Muscle layer of colon (tissue), 2 donors: ENCODE data around the gene TRAM2.

Source experiments
- H3K27ac ChIP-seq: one replicate; pipeline ENCODE4 v1.7.0; 2013; ENCODE audit warnings: low read depth, mild to moderate bottlenecking, low read length, moderate library complexity
- H3K27me3 ChIP-seq, 2 donors: one replicate each; pipeline ENCODE4 v1.7.0; 2013; ENCODE audit warnings: low read length in 2 of 2, mild to moderate bottlenecking in 2 of 2; ENCODE audit not compliant: insufficient read depth in 2 of 2, control insufficient read depth in 1 of 2
- H3K36me3 ChIP-seq: one replicate; pipeline ENCODE4 v1.7.0; 2013; ENCODE audit warnings: mild to moderate bottlenecking, low read length; ENCODE audit not compliant: insufficient read depth
- H3K4me1 ChIP-seq: one replicate; pipeline ENCODE4 v1.7.0; 2013; ENCODE audit warnings: mild to moderate bottlenecking, low read length; ENCODE audit not compliant: insufficient read depth
- H3K4me3 ChIP-seq, 2 donors: one replicate each; pipeline ENCODE4 v1.7.0; 2013; ENCODE audit warnings: low read length in 2 of 2, low read depth in 1 of 2, mild to moderate bottlenecking in 1 of 2, moderate library complexity in 1 of 2
- H3K9ac ChIP-seq: one replicate; pipeline ENCODE4 v1.7.0; 2013; ENCODE audit warnings: low read length
- H3K9me3 ChIP-seq: one replicate; pipeline ENCODE4 v1.7.0; 2013; ENCODE audit warnings: mild to moderate bottlenecking, low read length
- donor health status: abdominal sarcoma.
- donor health status: Adenocarcinoma of cecum.

The TRAM2 gene

DNA sequence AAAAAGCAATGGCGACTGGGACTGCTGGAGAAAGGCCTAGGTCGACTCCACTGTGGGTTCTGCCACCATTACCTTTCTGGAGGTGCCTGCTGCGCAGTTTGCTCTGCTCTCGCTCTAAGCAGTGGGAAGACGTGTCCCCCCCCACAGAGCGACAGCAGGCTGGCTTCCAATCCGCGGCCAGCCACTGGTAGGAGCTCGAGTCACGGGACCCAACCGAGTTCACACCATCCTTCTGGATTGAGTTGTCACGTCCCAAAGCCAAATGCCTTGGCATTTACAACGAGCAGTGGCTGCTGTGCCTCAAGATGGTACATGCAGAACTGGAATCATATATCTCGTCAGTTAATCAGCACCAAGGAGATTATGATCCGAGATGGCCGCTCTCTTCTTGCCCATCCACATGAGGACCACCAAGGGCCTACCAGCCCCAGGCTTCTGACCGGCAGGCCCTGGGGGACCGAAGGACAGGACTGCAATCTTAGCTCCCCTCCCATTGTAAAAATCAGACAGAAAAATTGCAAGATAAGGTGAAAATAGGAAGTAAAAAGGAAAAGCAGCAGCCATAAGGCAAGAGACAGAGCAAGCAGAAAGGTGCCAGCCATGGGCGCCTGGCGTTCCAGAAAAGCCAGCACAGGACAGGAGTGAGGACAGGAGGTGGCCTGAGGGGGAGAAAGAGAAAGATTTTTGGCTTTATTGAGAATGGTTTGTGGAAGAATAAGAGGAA is 74.4 kb downstream of the TRAM2 start:
- Histone ChIP-seq H3K4me3 (no peak overlapping the region), H3K27ac (no peak overlapping the region)

DNA sequence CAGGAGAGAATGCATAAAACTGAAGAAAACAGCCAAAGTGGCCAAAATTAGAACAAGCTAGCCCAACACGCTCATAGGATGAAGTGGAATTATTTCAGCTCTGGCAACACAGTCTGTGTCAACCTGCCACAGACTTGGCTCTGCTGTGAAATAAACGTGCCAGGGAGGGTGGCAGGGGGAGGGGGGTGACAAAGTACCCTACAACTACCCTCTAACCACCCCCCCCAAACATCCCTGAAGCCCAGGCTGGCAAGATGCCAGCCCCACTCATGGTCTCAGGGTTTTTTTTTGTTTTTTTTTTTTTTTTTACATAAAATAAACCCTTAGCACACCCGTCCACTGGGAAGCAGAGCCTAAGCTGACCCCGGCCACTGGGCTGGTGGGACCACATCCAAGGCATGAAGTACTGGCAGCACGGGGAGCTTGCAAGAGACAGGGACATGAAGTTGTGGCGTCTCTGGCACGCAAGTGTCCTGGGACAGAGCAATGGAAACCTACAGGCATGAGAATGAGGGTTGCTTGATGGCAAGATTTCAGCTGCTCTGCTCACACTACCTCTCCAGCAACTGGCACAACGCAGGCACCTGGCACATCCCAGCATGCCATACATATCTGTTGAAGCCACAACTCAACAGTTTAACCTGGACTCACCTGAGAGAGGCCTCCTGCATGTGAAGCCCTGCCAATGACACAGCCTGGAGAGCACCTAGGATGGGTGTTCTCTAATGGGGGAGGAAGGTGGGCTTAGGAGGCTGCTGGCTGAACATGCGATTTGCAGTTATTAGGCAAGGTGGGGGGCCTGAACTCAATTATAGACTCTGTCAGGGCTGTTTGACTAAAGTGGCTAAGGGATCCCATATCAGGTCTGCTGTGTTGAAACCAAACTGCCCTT is 76.4 kb downstream of the TRAM2 start:
- no peak overlapping the region for H3K4me3 ChIP-seq
- peaks cover 10% of the 10 kb centered on the region for H3K36me3 ChIP-seq
- H3K9me3 ChIP-seq: no peaks in the 10 kb centered on the region
- no peak overlapping the region for H3K9ac ChIP-seq
- no peak overlapping the region for H3K27ac ChIP-seq
- H3K4me1 ChIP-seq: peaks cover 18% of the 10 kb centered on the region
- H3K27me3 ChIP-seq: no peaks in the 10 kb centered on the region

More for the DNA sequence above, 74.4 kb downstream of the TRAM2 start:
- Histone ChIP-seq H3K9ac (no peak overlapping the region), H3K9me3 (no peaks in the 10 kb centered on the region), H3K36me3 (peaks cover 18% of the 10 kb centered on the region), H3K27me3 (no peaks in the 10 kb centered on the region), H3K4me1 (peaks cover 27% of the 10 kb centered on the region)

DNA sequence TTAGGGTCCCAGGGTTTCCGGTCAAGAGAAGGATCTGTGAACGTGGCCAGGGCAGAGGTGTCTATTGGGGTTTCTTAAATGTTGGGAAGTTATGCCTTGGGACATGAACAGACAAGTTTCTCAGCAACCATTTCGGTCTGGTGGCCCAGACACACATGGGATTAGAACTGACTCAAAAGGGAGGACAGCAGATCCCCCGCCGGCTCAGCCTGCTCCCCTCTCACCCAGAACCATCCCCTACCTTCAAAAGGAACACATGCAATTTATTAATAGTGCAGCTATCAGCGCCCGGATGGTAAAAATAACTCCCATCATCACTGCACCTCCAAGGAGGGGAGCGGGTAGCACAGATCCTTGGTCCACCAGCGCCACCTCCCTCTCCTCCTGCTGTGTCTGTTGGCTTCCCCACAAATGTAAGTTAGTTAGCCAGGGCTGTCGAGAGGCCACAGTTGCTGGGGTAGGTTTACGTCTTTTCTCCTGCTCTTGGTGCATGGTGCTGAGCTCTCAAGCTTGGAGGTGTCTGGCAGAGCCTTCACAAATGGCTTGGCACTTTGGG is 77.1 kb downstream of the TRAM2 start:
- Histone ChIP-seq H3K9ac (no peak overlapping the region), H3K9me3 (no peaks in the 10 kb centered on the region), H3K27ac (no peak overlapping the region), H3K4me1 (peaks cover 15% of the 10 kb centered on the region), H3K27me3 (no peaks in the 10 kb centered on the region), H3K36me3 (peaks cover 10% of the 10 kb centered on the region), H3K4me3 (no peak overlapping the region)

DNA sequence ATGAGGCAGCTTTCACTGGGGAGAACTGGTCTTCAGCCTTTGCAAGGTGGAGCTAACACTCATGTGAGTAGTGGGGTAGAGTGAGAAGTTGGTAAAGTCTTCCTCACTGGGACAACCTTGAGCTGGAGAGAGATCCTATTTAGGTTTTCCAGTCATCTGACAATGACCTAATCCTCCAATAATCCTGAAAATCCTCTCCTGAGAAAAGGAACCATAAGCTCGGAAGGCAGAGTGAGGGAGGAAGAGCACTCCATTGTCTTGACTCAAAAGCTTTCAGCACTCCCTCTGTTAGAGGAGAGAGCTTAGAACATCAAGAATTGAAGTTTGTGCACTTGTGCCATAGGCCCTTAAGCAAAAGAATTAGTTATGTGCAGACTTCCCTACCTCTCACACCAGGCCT is 77.8 kb downstream of the TRAM2 start:
- no peak overlapping the region for H3K9ac ChIP-seq

DNA sequence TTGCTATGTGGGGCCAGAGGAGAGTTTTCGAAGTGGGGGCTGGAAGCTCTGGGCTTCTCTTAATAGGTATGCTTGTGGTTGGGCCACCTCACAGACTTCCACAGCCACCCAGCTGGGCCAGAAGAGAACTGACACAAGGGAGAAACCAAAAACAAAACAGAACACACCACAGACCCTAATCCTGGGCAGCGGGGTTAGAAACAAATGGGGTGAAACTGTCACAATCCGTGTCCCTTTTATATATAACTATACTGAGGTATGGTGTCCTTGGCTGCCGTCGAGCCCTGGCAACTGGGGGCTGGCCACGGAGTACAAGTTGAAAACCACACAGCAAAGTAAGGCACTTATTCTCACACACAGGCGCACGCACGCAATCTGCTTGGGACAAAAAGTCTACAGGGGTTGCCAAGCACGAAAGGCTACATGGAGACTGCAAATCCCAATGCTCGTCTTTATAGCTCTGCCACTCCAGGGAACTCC is 78.3 kb downstream of the TRAM2 start:
- H3K4me3 ChIP-seq: no peak overlapping the region
- peaks cover 7% of the 10 kb centered on the region for H3K4me1 ChIP-seq
- H3K9ac ChIP-seq: no peak overlapping the region
- no peak overlapping the region for H3K27ac ChIP-seq
- H3K36me3 ChIP-seq: peaks cover 10% of the 10 kb centered on the region
- H3K27me3 ChIP-seq: no peaks in the 10 kb centered on the region
- H3K9me3 ChIP-seq: no peaks in the 10 kb centered on the region

More for the DNA sequence above, 77.8 kb downstream of the TRAM2 start:
- no peak overlapping the region for H3K4me3 ChIP-seq
- H3K27me3 ChIP-seq: no peaks in the 10 kb centered on the region
- H3K36me3 ChIP-seq: peaks cover 10% of the 10 kb centered on the region
- no peaks in the 10 kb centered on the region for H3K9me3 ChIP-seq
- no peak overlapping the region for H3K27ac ChIP-seq
- H3K4me1 ChIP-seq: peaks cover 8% of the 10 kb centered on the region

DNA sequence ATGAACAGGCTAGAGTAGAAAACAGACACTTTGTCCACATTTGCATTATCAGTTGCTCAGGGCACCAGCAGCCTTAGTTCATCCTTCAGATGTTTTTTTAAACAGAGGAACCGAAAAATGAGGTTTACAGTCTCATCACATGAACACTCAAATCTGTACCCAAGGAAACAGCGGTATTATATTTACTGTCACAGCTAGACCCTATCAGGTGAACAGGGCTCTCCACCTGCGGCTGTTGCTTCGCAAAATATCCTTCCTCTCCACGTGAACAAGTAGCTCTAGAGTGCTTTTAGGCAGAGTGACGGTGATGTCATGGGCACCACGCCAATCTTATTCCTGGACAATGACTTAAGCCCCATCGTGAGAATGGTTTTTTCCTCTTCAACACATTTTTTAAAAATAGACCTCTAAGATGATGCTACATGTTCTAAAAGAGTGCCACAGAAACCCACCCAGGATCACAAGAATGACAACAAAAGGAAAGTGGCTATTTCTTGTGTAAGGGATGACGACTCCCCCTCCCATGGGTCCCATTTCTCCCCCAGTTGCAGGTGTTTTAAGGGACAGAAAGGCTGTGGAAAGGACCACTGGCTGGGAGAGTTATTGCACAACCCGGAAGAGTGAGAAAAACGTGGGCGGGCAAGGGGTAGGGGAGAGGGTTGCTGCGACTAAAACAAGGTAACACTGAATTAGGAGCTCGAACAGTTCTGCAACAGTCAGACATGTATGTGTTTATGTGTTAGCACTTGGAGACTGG is 79.0 kb downstream of the TRAM2 start:
- no peak overlapping the region for H3K4me3 ChIP-seq
- no peaks in the 10 kb centered on the region for H3K9me3 ChIP-seq
- no peak overlapping the region for H3K27ac ChIP-seq
- no peak overlapping the region for H3K9ac ChIP-seq
- H3K36me3 ChIP-seq: peaks cover 10% of the 10 kb centered on the region
- peaks cover 7% of the 10 kb centered on the region for H3K4me1 ChIP-seq
- no peaks in the 10 kb centered on the region for H3K27me3 ChIP-seq

DNA sequence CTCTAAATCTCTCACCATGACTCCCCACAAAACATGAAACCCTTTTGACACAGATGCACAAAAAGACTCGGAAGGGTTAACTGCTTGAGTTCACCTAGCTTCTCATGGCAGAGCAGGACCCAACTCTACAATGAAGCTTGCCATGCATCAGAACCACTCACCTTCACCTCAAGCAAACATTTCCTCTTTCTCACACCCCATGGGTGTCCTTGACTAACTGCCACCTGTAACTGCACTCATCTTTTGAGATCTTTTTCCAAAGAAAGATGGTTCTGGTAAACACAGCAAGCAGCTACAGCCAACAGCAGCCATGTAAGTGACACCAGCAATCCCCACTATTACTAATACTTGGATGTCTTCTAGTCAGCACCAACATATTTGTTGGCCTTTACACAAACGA is 80.2 kb downstream of the TRAM2 start:
- Histone ChIP-seq H3K27me3 (no peaks in the 10 kb centered on the region), H3K27ac (no peak overlapping the region), H3K4me1 (peaks cover 7% of the 10 kb centered on the region), H3K4me3 (no peak overlapping the region), H3K9me3 (no peaks in the 10 kb centered on the region), H3K9ac (no peak overlapping the region), H3K36me3 (peaks cover 5% of the 10 kb centered on the region)

DNA sequence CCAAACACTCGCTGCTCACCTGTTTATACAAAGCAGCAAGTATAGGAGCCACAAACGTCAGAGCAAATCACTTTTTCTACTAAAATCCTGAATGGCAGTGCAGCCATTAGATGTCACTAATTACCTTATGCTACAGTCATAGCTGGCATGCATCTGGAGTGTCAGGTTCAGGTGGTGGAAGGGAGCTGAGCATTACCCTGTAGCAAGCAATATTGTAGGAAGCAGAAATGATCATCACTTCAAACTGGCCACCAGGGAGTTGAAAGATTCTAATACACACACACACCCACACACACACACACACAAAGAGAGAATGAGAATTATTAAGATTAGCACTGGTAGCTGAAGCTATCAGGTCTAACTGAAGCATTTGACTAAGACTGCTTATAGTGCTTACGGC is 80.9 kb downstream of the TRAM2 start:
- Histone ChIP-seq H3K4me3 (no peak overlapping the region), H3K36me3 (peaks cover 2% of the 10 kb centered on the region), H3K9me3 (no peaks in the 10 kb centered on the region), H3K27me3 (no peaks in the 10 kb centered on the region), H3K9ac (no peak overlapping the region), H3K27ac (no peak overlapping the region), H3K4me1 (peaks cover 7% of the 10 kb centered on the region)

DNA sequence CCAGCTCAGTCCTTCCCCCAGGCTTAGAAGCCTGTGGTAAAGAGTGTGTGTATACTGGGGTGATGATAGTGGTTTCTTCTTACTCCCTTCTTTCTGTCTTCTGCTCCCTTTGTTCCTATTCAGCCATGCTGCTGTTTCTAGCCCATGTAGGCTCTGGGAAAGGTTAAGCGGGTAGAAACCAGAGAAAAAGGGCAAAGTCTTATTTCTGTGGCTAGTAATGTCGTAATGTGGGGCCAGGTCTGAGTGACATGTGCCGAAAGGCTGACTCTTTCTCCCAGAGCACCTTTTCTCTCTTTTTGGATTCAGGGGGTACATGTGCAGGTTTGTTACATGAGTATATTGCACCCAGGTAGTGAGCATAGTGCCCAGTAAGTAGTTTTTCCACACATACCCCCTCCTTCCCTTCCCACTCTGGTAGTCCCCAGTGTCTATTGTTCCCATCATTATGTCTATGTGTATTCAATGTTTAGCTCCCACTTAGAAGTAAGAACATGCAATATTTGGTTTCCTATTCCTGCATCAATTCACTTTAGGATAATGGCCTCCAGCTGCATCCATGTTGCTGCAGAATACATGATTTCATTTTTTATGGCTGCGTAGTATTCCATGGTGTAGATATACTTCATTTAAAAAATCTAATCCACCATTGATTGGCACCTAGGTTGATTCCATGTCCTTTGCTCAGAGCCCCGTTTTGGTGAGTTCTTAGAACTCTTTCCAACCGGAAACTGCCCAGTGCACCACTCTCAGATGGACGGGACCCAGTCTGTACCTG is 82.4 kb downstream of the TRAM2 start:
- Histone ChIP-seq H3K4me3 (no peak overlapping the region), H3K36me3 (no peaks in the 10 kb centered on the region), H3K9me3 (no peaks in the 10 kb centered on the region), H3K9ac (no peak overlapping the region), H3K27ac (no peak overlapping the region), H3K4me1 (peaks cover 7% of the 10 kb centered on the region), H3K27me3 (no peaks in the 10 kb centered on the region)

DNA sequence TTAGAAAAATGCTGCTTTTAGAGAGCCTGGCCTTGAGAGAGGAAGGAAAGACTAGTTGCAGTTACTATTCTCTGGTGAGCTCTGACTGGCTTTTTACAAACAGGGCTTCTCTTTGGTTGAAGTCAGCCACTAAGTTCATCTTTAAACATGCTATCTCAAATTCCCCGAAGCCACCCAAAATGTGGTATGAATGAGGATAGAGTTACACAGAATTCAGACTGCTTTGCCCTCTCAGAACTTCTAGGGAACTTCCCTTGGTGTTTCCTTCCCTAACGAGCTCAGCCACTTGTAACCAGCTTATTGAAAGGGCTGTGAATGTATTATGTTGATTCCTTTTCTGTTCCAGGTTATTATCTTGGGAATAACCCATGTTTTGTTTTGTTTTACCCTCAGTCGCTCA is 83.2 kb downstream of the TRAM2 start:
- H3K27ac ChIP-seq: no peak overlapping the region
- no peaks in the 10 kb centered on the region for H3K36me3 ChIP-seq
- no peak overlapping the region for H3K4me3 ChIP-seq
- H3K4me1 ChIP-seq: peaks cover under 1% of the 10 kb centered on the region
- H3K9me3 ChIP-seq: no peaks in the 10 kb centered on the region
- no peaks in the 10 kb centered on the region for H3K27me3 ChIP-seq
- H3K9ac ChIP-seq: no peak overlapping the region
